Subcutaneous adipose tissue (tissue), 4 donors: ENCODE data around the gene SURF1. TPM values are rescaled to one million over a fixed set of nuclear protein-coding genes. Genes with fewer than 3 reads are reported as not detected.

Experiments used
- CTCF ChIP-seq: fragments of 450-650 bp; IDR thresholded peaks from one replicate; pipeline ENCODE4 v1.5.1; 2016; ENCODE audit warnings: low read depth, mild to moderate bottlenecking, control low read depth, antibody characterized with exemption, moderate library complexity
- total RNA-seq, 4 donors: library from RNA; depleted of rRNA; stranded (reverse); fragments of >200 nt; gene quantifications; one replicate each; pipeline ENCODE4 v1.1.0, GENCODE V29; 2016

SURF1 gene
- total RNA-seq, 4 donors from 2014 or later = 42.7 to 62.5 (median 59.4) TPM

- TF ChIP-seq CTCF = no peak
Observed at GRCh38 chr9:133375116-133375723, 18.9 kb upstream of the SURF1 start.

- no peak for TF ChIP-seq CTCF
Observed at GRCh38 chr9:133374612-133375115, 18.4 kb upstream of the SURF1 start.

DNA sequence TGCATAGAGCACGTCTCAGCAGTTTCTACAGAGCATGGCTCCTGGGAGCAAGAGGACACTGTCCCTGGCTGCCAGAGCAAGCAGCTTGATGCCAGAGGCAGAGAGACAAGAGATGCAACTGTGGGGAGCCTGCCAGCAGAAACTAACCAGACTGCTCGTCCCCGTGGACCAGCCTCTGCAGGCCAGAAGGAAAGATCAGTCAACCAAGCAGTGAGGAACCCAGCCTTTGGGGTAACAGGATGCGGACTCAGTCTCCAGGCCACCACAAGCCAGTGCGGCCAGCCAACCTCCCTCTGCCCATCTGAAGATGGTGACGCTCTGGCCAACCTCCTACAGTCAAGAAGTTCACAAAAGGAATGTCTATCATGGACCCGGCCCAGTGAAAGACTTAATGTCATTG lies 15.9 kb upstream of the SURF1 start:
- TF ChIP-seq CTCF = no peak

- no peak for TF ChIP-seq CTCF
Observed at GRCh38 chr9:133371261-133371711, 15.0 kb upstream of the SURF1 start.

DNA sequence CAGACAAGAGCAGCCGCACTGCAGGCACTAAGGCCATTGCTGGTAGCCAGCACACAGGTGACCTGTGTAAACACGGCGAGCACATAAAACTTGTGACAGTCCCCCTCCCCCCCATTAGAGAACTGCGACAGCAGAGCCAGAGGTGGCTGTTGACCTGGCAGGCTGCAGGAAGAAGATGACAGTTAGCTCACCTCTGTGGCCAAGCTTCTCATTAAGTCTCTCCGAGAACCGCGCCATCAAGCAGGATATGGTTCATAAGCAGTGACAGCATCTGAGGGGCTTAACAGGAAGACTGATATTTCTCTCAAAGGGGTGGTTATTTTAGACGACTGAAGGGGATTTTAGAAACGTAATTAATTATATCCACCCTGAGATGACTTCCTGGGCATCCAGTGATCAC lies 14.4 kb upstream of the SURF1 start:
- no peak for TF ChIP-seq CTCF

DNA sequence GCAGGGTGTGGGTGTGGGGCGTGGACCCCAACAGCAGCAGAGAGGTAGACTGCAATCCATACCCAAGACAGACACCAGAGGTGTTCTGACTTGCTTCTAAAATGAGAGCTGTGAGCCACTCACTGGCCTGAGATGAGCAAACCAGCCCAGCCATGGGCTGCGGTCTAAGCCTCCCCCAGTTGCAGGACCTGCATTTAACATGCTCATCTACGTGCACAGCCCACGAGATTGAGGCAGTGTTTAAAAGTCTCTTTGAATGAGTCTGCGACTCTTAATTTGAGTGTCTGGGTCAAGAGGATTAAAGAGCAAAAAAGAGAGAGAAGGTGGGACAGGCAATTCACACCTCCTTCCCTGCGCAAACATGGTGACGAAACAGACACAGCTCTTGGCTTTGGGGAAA lies 13.6 kb upstream of the SURF1 start:
- no peak for TF ChIP-seq CTCF

DNA sequence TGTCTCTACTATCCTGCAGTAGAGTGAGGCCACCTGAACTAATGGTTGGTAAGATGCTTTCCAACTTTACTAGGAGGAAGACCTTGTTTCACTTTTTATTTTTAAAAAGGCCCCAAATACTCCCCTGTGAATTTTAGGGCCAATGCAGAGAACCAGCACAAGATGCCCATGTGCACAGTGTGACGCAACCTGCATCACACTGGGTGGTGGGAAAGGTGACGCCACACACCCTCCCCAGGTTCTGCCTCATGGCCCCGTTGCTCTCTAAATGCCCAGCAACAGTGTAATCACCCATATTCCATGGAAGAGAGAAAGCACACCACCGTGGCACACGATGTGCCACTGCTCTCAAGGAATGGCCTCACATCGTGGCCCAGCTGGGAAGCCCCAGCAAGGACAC lies 13.1 kb upstream of the SURF1 start:
- TF ChIP-seq CTCF = no peak
